Measurements from ENCODE around the gene ZNF732.
A peak's percentile ranks its signal among the peaks of the same experiment; 100 is the strongest.
"Not testable (repeated sequence)": the region's sequence is repeated elsewhere in the genome, so short reads cannot be mapped to it uniquely, and the experiment has no call there.

The ZNF732 gene

DNA sequence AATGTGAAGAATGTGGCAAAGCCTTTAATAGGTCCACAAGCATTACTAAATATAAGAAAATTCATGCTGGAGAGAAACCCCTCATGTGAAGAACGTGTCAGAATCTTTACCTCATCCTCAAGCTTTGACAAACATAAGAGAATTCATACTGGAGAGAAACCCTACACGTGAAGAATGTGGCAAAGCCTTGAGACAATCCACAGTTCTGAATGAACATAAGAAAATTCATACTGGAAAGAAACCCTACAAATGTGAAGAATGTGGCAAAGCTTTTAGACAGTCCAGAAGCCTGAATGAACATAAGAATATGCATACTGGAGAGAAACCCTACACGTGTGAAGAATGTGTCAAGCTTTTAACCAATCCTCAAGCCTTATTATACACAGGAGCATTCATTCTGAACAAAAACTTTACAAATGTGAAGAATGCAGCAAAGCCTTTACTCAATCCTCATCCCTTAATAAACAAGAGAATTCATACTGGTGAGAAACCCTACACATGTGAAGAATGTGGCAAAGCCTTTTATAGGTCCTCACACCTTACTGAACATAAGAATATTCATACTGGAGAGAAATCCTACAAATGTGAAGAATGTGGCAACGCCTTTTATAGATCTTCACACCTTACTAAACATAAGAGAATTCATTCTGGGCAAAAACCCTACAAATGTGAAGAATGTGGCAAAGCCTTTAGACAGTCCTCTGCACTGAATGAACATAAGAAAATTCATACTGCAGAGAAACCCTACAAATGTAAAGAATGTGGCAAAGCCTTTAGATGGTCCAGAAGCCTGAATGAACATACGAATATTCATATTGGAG, 51.1 kb downstream of the ZNF732 start:
- DNase-seq = no peak

- DNase-seq = no peak
Measured at GRCh38 chr4:252065-252601, 53.1 kb downstream of the ZNF732 start.

- DNase-seq = peak; percentile 46
Measured at GRCh38 chr4:244471-244870, 60.8 kb downstream of the ZNF732 start.

DNA sequence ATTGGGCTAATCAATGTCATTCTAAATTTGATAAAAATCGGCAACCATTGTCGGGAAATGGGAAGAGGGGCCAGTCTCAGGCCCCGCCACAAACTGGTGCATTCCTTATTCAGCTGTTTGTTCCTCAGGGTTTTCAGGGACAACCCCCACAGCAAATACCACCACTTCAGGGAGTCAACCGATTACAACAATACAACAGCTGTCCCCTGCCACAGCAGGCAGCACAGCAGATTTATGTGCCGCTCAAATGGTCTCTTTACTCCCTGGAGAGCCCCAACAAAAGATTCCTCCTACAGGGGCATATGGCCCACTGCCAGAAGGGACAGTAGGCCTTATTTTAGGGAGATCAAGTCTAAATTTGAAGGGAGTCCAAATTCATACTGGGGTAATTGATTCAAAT, 61.8 kb downstream of the ZNF732 start:
- DNase-seq = no peak

- peak; percentile 71 for DNase-seq
Measured at GRCh38 chr4:242121-242848, 63.0 kb downstream of the ZNF732 start.

- not testable (repeated sequence) for DNase-seq
Measured at GRCh38 chr4:241411-241810, 63.9 kb downstream of the ZNF732 start.

GRCh38 chr4:236028-236427, 69.2 kb downstream of the ZNF732 start:
- DNase-seq = no peak

DNA sequence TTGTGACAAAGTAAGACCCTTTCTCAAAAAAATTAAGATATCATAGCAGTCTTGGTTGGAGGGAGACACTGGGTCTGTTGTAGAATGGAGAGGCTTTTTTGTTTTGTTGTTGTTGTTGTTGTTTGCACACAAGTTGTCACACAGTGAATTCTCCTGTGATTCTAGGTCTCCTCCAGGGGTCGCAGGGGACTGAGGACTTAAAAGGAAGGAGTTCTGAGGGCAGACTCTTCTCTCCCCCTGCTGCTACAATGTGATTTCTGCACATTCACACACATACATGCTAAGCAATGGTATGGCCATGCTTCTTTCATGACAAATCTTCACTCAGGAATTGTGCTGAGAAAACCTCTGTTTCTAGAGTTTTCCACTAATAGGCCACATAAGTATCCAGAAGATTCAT, 71.1 kb downstream of the ZNF732 start:
- no peak for DNase-seq

- no peak for DNase-seq
Measured at GRCh38 chr4:223913-224497, 81.3 kb downstream of the ZNF732 start.

All from central memory CD4-positive, alpha-beta T cell (primary cell).